ENCODE results near the gene HCN4.
A peak's percentile ranks its signal among the peaks of the same experiment; 100 is the strongest.

HCN4 gene

DNA sequence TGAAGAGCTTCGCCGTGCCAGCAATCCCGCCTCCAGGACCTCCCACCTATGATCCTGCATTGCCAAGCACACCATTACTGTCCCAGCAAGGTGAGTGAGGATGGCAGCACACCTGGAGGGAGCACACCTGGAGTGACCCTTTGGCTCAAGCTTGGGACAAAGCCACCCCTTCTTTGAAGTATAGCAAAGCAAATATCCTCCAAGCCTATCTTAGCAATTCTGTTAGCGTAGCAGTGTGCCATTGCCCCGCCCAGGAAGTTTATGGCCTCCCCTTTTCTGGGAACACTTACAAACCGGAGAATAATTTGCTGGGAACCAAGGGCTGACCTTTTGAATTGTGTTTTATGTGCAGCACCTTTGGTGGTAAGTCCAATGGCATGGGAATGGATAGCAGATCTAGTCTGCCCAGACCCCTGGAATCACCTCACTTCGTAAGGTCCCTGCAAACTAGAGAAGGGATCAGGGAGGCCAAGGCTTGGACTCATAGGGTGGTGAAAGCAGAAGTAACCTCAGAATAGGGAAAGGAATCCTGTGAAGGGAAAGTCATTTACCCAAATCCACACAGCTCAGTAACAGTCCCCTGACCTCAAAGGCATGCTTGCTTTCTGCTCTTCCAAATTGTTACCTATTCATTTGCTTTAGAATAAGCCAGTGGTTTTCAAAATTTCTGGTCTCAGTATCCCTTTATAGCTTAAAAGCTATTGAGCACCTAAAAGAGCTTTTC is 70.1 kb downstream of the HCN4 start:
- no peak for FAIRE-seq
- no peak for DNase-seq (ENCODE audit: low spot score)

DNA sequence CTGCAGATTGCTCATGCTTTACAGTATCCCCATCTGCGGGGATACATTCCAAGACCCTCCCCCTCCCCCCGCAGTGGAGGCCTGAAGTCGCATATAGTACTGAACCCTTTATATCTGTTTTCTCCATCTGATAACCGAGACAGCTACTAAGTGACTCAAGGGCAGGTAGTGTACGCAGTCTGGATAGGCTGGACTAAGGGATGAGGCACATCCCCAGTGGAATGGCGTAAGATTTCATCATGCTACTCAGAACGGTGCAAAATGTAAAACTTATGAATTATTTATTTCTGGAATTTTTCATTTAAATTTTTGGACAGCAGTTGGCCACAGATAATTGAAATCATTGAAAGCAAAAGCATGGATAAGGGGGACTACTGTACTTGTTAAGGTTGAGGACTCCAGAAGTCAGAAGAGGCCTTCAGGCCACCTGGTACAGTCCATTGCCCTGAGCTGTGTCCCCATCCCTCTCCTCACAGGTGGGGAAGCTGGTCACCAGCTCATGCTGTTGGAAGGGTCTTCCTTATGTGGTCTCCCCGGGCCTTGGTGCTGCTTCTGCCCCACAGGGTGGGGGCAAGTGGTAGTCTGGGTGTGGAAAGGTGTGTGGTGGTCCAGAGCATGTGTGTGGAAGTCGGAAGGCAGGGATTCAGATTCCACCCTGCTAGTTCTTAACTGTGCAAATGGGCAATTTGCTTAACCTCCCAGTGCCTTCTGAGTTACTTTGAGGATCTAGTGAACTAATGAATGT is 72.0 kb downstream of the HCN4 start:
- no peak for FAIRE-seq
- DNase-seq (ENCODE audit: low spot score) = no peak

GRCh38 chr15:73295630-73296286 is 73.0 kb downstream of the HCN4 start:
- no peak for FAIRE-seq
- no peak for DNase-seq (ENCODE audit: low spot score)

- no peak for FAIRE-seq
- no peak for DNase-seq (ENCODE audit: low spot score)
Observed at GRCh38 chr15:73293773-73294172, 75.0 kb downstream of the HCN4 start.

GRCh38 chr15:73291441-73291840 is 77.3 kb downstream of the HCN4 start:
- FAIRE-seq = no peak
- no peak for DNase-seq (ENCODE audit: low spot score)

GRCh38 chr15:73287019-73287418 is 81.7 kb downstream of the HCN4 start:
- no peak for FAIRE-seq
- no peak for DNase-seq (ENCODE audit: low spot score)

- DNase-seq (ENCODE audit: low spot score) (no peak), FAIRE-seq (no peak)
Observed at GRCh38 chr15:73286311-73286710, 82.4 kb downstream of the HCN4 start.

GRCh38 chr15:73284090-73284716 is 84.6 kb downstream of the HCN4 start:
- FAIRE-seq (no peak), DNase-seq (ENCODE audit: low spot score) (no peak)

DNA sequence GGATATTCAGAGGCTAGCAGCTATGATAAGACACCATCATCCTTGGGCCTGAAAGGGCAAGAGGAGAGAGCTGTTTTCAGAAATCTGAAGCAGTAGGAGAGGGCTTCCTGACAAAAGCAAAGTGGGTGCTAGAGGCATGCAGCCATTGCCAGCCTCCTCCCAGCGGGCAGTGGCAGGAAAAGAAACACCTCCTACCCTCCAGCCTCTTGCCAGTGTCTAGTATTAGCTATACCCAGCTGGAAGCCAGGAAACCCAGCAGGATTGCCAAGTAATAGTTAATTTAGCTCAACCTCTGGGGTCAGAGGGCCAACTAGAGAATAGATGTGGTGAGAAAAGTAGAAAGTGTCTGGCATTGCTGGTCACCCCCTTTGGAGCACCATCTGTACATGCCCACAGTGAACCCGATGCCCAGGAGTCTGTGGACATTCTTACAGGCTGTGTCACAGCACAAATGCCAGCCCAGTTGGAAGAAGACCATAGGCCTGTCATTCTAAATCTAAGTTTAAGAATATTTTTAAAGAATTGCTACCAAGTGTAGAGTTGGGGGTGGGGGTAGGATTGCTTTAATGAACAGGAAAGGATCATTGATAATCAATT is 85.3 kb downstream of the HCN4 start:
- no peak for FAIRE-seq

GRCh38 chr15:73282567-73283365 is 86.0 kb downstream of the HCN4 start:
- DNase-seq (ENCODE audit: low spot score) (no peak), FAIRE-seq (no peak)

More for the DNA sequence above, 85.3 kb downstream of the HCN4 start:
- DNase-seq (ENCODE audit: low spot score) = no peak

GRCh38 chr15:73275862-73276261 is 92.9 kb downstream of the HCN4 start:
- FAIRE-seq = no peak
- no peak for DNase-seq (ENCODE audit: low spot score)

GRCh38 chr15:73273181-73274002 is 95.4 kb downstream of the HCN4 start:
- FAIRE-seq (no peak), DNase-seq (ENCODE audit: low spot score) (peak; percentile 53)

DNA sequence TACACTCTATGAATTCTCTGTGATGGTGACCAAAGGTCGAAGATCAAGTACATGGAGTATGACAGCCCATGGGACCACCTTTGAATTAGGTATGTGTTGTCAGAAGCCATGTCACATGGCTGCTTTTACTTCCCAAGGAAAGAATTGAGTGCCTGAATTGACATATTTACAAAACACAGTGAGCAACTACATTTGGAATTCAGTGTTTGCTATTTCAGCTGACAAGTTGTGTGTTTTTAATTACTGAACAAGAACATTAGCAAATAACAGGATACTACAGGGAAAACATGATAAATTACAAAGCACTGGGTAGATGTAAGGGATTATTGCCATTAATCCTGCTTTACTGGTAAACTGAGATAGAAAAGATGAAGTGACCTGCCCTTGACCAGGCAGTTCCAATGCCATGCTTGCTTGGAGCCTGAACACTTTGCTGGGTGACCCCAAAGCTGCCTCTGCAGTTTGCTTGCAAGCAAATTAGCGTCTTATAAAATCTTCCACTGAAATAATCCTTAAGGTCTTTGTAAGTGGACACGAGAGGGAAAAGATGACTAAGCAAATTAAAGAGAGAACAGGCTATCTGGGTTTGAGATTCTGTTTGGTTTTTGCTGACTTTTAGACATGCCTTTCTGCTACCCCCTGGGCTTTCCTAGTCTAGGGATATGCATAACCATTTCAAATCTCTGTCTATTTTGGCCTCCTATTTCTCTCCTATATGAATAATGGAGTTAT is 98.2 kb downstream of the HCN4 start:
- DNase-seq (ENCODE audit: low spot score) (no peak), FAIRE-seq (no peak)
